ENCODE results near the gene ANKRD42. TPM values are rescaled to one million over a fixed set of nuclear protein-coding genes. Genes with fewer than 3 reads are reported as not detected.

ANKRD42 gene
- total and polyA plus RNA-seq, 2 of the 8 experiments (the other 6 are each of a cell fraction or from before 2014, with no cell fraction given), result 2.0 to 5.5 TPM

GRCh38 chr11:83187465-83187864 is 6.0 kb upstream of the ANKRD42 start:
- Histone ChIP-seq H3K23ac (ENCODE audit: insufficient read length) (no peak overlapping the region), H3K9me3 (ENCODE audit: insufficient read depth in 2 of 2, low read depth in 1 of 2, low read length in 1 of 2) (no peaks in the 10 kb centered on the region), H3K27me3 (replicated peaks in 1 of 4; ENCODE audit: control insufficient read depth in 3 of 4, extremely low read depth in 1 of 4, insufficient read depth in 3 of 4, low read length in 3 of 4) (no peaks in the 10 kb centered on the region), H3K79me2 (ENCODE audit: control insufficient read depth in 1 of 2, insufficient read depth in 2 of 2, low read length in 2 of 2) (peaks cover 0 to 7% of the 10 kb centered on the region in 2 experiments; a peak in 2 of 4 replicates), H3K4me1 (replicated peaks in 1 of 4; ENCODE audit: control insufficient read depth in 3 of 4, insufficient read depth in 4 of 4, low read length in 3 of 4) (peaks cover 0 to under 1% (median 0%) of the 10 kb centered on the region in 4 experiments; a peak in 1 of 7 replicates), H3K9ac (replicated peaks in 1 of 4; ENCODE audit: extremely low read depth in 1 of 4, low read depth in 3 of 4, low read length in 3 of 4) (no peak overlapping the region), H4K5ac (ENCODE audit: insufficient read length, low read depth, low read length) (no peak overlapping the region), H3K14ac (ENCODE audit: insufficient read length) (no peak overlapping the region), H3K18ac (ENCODE audit: extremely low read depth, low read length) (no peak overlapping the region), H3K27ac (ENCODE audit: low read depth, low read length) (no peak overlapping the region), H2BK15ac (ENCODE audit: low read length) (no peak overlapping the region), H2BK5ac (ENCODE audit: low read depth, low read length) (no peak overlapping the region), H2AFZ (ENCODE audit: low read length) (no peak overlapping the region), H3K23me2 (ENCODE audit: low read depth, low read length) (no peaks in the 10 kb centered on the region; the same call in 1 of the 2 replicates), H3K56ac (replicated peaks; ENCODE audit: insufficient read length, low read depth, low read length) (no peak overlapping the region), H4K20me1 (replicated peaks in 1 of 2; ENCODE audit: control insufficient read depth in 1 of 2, insufficient read depth in 2 of 2, low read length in 2 of 2) (no peaks in the 10 kb centered on the region), H4K8ac (ENCODE audit: extremely low read depth, insufficient read depth, low read length) (no peak overlapping the region), H3K4ac (replicated peaks; ENCODE audit: insufficient read length, low read depth, low read length) (no peak overlapping the region), H4K91ac (replicated peaks; ENCODE audit: insufficient read length, low read length) (no peak overlapping the region), H2BK20ac (ENCODE audit: low read length) (no peak overlapping the region), H2BK12ac (ENCODE audit: low read depth, low read length) (no peak overlapping the region), H2AK5ac (ENCODE audit: low read depth, low read length) (no peak overlapping the region), H3K4me3 (ENCODE audit: extremely low read depth in 1 of 4, insufficient read depth in 2 of 4, low read depth in 3 of 4, low read length in 4 of 4) (no peak overlapping the region), H3K79me1 (ENCODE audit: low read depth, low read length) (no peaks in the 10 kb centered on the region), H3K4me2 (ENCODE audit: insufficient read depth in 1 of 2, low read depth in 2 of 2, low read length in 2 of 2) (no peak overlapping the region), H2BK120ac (replicated peaks; ENCODE audit: low read depth, low read length) (no peak overlapping the region), H3K36me3 (ENCODE audit: control insufficient read depth in 2 of 4, insufficient read depth in 4 of 4, low read length in 3 of 4) (peaks cover 10 to 69% (median 30%) of the 10 kb centered on the region in 4 experiments)
- no peak for FAIRE-seq
- no peak for DNase-seq (ENCODE audit: low read depth in 1 of 2, low spot score in 2 of 2)
- 78% methylated on average over 4 of the region's 4 CpGs; no CpG with 5 or more reads in 1 of the 2 experiments for WGBS, 2 experiments (ENCODE audit: extremely low coverage in 1 of 2, insufficient coverage in 1 of 2, insufficient read length in 1 of 2, insufficient replicate concordance in 2 of 2, low coverage in 1 of 2, low lambda C conversion rate in 2 of 2, missing lambda C conversion rate in 1 of 2)
- POLR2A ChIA-PET (ENCODE audit: partially characterized antibody), result interaction anchor here (1.0 to 4.6 kb wide), 7 partner anchors 18 to 286 kb away, joined by 3 to 19 read pairs (median 5); partner anchors contain the start of genes DDIAS and PCF11
- CTCF ChIA-PET (ENCODE audit: partially characterized antibody), result interaction anchor here (0.7 kb wide), 1 partner anchor 15 kb away, joined by 3 read pairs; no protein-coding TSS in a partner anchor
- no peak for TF ChIP-seq NANOG (IDR thresholded peaks at IDR 0.05; ENCODE audit: insufficient read depth, low read depth, low read length, poor library complexity, severe bottlenecking)

Data from H1 (cell line).